ENCODE results near the gene FOXL1. TPM values are rescaled to one million over a fixed set of nuclear protein-coding genes. Genes with fewer than 3 reads are reported as not detected.

FOXL1 gene
- total RNA-seq, 1 donor from 2014 or later: 11.6 TPM

- H3K4me3 ChIP-seq (ENCODE audit: low read depth, low read length): no peak overlapping the region
- DNase-seq (ENCODE audit: low read depth): no peak
- no peak for TF ChIP-seq CTCF (conservative IDR thresholded peaks at IDR 0.05; ENCODE audit: low read depth, low read length)
These were observed 6.3 kb upstream of the FOXL1 start for GRCh38 chr16:86572041-86572521.

- H3K4me3 ChIP-seq (ENCODE audit: low read depth, low read length): no peak overlapping the region
- no peak for TF ChIP-seq CTCF (conservative IDR thresholded peaks at IDR 0.05; ENCODE audit: low read depth, low read length)
- no peak for DNase-seq (ENCODE audit: low read depth)
These were observed 5.7 kb upstream of the FOXL1 start for GRCh38 chr16:86572606-86573005.

GRCh38 chr16:86573215-86573614, 5.1 kb upstream of the FOXL1 start:
- DNase-seq (ENCODE audit: low read depth): no peak
- TF ChIP-seq CTCF (conservative IDR thresholded peaks at IDR 0.05; ENCODE audit: low read depth, low read length): no peak
- no peak overlapping the region for H3K4me3 ChIP-seq (ENCODE audit: low read depth, low read length)

DNA sequence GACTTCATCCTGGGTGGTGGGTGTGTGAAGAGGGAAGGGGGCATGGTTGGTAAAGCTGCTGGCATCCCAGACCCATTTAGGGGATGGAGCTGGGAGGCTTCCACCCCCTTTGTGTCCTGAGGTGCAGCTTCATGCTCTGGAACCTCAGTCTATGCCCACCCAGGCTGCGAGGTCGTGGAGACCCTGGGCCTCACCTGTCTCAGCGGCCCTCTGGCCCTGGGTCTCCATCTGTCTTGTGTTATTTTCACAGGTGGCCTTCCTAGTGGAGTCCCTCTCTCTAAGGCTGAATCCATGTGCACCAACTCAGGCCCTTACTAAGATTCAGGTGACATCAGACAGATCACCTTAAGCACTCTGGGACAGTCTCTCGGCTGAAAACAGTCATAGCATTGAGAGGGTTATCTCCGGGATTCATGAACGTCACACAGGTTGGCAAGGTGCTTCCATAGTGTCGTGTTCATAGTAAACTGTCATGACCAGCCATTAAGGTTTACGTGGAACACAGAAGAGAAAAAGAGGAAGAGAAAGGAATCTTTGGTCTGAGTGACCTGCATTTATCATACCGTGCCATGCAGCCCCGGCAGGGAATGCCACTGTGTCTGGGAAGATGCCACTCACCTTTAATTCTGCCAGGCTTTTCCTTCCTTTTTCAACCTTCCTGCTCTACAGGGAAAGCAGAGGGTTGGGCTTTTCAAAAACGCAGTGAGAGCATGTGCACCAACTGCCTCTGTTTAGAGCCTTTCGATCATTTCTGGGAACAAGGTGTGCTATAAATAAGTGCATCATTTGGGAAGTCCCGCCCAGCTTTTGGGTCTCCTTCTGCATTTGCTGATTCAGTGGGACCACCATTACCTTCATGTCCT, 4.5 kb upstream of the FOXL1 start:
- no peak for TF ChIP-seq CTCF (conservative IDR thresholded peaks at IDR 0.05; ENCODE audit: low read depth, low read length)
- no peak overlapping the region for H3K4me3 ChIP-seq (ENCODE audit: low read depth, low read length)
- no peak for DNase-seq (ENCODE audit: low read depth)

GRCh38 chr16:86574646-86575045, 3.7 kb upstream of the FOXL1 start:
- DNase-seq (ENCODE audit: low read depth): no peak
- TF ChIP-seq CTCF (conservative IDR thresholded peaks at IDR 0.05; ENCODE audit: low read depth, low read length): no peak
- H3K4me3 ChIP-seq (ENCODE audit: low read depth, low read length): no peak overlapping the region

- peak overlapping the region; percentile 62 for H3K4me3 ChIP-seq (ENCODE audit: low read depth, low read length)
- no peak for DNase-seq (ENCODE audit: low read depth)
- no peak for TF ChIP-seq CTCF (conservative IDR thresholded peaks at IDR 0.05; ENCODE audit: low read depth, low read length)
These were observed 3.2 kb upstream of the FOXL1 start for GRCh38 chr16:86575095-86575685.
